HG03025 (cell line): Measurements from ENCODE around the gene GNB1.
"Not testable (repeated sequence)": the region's sequence is repeated elsewhere in the genome, so short reads cannot be mapped to it uniquely, and the experiment has no call there.

ENCODE experiments used
- ATAC-seq: cut with Tn5 transposase; IDR thresholded peaks from one replicate; pipeline ENCODE4 v1.9.1; 2021; ENCODE audit warnings: mild to moderate bottlenecking, moderate library complexity; ENCODE audit not compliant: unreplicated experiment, low FRiP score

GNB1 gene

GRCh38 chr1:1861761-1862310 lies 29.1 kb downstream of the GNB1 start:
- not testable (repeated sequence) for ATAC-seq

GRCh38 chr1:1861339-1861730 lies 29.6 kb downstream of the GNB1 start:
- ATAC-seq: no peak

- not testable (repeated sequence) for ATAC-seq
Measured at GRCh38 chr1:1859970-1860697, 30.8 kb downstream of the GNB1 start.

- no peak for ATAC-seq
Measured at GRCh38 chr1:1858382-1859086, 32.4 kb downstream of the GNB1 start.

- ATAC-seq: no peak
Measured at GRCh38 chr1:1857096-1857703, 33.7 kb downstream of the GNB1 start.

- ATAC-seq: not testable (repeated sequence)
Measured at GRCh38 chr1:1856161-1856560, 34.7 kb downstream of the GNB1 start.

GRCh38 chr1:1853593-1854257 lies 37.2 kb downstream of the GNB1 start:
- no peak for ATAC-seq

- no peak for ATAC-seq
Measured at GRCh38 chr1:1852619-1853414, 38.1 kb downstream of the GNB1 start.

- no peak for ATAC-seq
Measured at GRCh38 chr1:1847890-1848289, 43.0 kb downstream of the GNB1 start.

- no peak for ATAC-seq
Measured at GRCh38 chr1:1847061-1847850, 43.6 kb downstream of the GNB1 start.

GRCh38 chr1:1846386-1846918 lies 44.4 kb downstream of the GNB1 start:
- no peak for ATAC-seq

DNA sequence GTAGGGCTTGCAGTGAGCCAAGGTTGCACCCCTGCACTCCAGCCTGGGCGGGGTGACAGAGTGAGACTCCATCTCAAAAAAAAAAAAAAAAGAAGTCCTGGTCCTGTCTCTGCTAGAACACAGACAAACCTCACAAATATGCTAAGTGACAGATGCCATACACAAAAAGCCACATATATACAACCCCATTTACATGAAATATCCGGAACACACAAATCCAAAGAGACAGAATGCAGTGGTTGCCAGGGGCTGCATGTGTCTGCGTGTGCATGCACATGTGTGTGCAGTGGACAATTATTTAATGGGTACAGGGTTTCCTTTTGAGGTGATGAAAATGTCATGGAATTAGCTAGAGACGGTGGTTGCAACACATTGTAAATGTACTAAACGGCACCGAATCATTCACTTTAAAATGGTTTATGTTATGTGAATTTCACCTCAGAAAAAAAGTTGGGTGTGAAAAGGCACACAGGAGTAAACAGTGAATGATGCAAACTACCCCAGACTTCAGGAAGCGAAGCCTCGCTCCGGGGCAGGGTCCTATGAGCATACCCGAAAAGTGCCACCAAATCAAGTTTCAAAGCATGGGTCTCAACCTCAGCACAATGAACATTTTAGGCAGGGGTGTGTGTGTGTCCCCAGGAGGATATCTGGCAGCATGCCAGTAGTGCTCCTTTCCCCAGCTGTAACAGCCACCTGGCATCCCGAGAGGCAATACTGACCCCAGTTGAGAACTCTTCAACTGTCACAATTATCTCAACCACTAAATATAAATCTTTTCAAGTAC lies 48.3 kb downstream of the GNB1 start:
- ATAC-seq: no peak

- no peak for ATAC-seq
Measured at GRCh38 chr1:1841575-1841995, 49.3 kb downstream of the GNB1 start.

- no peak for ATAC-seq
Measured at GRCh38 chr1:1839311-1839965, 51.4 kb downstream of the GNB1 start.

GRCh38 chr1:1836119-1836518 lies 54.8 kb downstream of the GNB1 start:
- no peak for ATAC-seq

DNA sequence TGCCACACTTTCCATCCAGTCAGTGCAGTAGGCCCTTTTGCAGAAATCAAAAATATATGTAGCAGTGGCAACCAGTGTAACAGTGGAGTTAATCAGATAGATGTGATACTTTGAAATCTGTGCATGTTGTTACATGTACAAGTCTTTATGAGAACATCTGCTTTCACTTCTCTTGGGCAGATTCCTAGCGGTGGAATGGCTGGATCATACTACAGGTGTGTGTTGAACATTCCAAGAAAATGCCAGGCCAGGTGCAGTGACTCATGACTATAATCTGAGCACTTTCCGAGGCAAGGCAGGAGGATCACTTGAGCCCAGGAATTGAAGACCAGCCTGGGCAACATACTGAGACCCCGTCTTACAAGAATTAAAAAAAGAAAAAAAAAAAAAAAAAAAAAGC lies 55.3 kb downstream of the GNB1 start:
- no peak for ATAC-seq

- no peak for ATAC-seq
Measured at GRCh38 chr1:1833916-1834325, 57.0 kb downstream of the GNB1 start.

GRCh38 chr1:1833456-1833855 lies 57.4 kb downstream of the GNB1 start:
- ATAC-seq: no peak
